Fibroblast of peridontal ligament (primary cell): ENCODE data around the gene SIRPA.

Experiments
- DNase-seq: peaks from one replicate; pipeline ENCODE4 v3.0.0-alpha.2; 2010; ENCODE audit errors: extremely low read depth

SIRPA gene

DNA sequence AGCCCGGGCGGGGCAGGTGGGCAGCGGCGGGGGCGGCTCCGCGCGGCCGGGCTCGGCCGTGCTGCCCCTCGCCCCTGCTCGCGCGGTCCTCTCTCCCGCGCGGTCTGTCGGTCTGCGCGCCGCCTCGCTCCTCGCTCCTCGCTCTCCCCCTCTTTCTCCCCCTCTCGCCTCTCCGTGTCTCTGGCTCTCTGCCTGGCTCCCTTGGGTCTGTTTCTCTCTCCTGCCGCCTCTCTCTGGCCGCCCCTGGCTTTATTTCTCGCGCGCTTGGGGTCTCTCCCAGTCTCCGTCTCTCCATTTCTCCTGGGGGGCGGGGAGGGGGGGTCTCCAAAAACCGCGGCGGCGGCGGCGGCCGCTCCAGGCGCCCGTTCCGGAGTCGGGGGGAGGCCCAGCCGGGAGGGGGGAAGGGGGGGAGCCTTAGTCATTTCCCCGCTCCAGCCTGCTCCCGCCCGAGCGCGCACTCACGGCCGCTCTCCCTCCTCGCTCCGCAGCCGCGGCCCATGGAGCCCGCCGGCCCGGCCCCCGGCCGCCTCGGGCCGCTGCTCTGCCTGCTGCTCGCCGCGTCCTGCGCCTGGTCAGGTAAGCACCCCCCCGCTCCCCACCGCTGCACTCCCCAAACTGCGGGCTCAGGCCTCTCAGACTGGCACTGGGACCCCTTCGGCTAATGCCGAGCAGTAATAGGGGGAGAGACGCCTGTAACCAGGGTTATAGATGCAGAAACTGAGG lies at the start of gene SIRPA:
Gene SIRPA (plus strand): TSS at position 457 of the 723 bp plus-strand sequence. CDS start 41 bp downstream, at position 498.
- peak; percentile 55 for DNase-seq

- DNase-seq, result no peak
These were observed 49.5 kb upstream of the SIRPA start for GRCh38 chr20:1845701-1846100.

DNA sequence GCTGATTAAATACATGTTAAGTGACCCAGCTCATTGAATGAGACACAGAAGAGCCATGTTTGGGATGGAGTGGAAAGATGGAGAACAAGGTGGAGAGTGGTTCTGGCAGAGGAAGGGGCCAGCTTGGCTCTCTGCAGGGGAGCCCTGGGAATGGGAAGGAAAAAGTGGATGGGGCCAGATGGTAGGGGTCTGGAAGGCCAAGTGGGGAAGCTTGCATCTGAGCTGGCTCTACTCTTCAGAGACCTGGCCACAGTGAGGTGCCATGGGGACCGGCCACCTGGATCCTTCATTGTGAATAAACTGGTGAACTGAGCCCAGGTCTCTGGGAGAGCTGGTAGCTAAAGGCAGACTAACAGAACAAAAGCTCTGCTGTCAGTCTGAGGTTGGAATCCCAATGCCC lies 48.9 kb upstream of the SIRPA start:
- no peak for DNase-seq

DNA sequence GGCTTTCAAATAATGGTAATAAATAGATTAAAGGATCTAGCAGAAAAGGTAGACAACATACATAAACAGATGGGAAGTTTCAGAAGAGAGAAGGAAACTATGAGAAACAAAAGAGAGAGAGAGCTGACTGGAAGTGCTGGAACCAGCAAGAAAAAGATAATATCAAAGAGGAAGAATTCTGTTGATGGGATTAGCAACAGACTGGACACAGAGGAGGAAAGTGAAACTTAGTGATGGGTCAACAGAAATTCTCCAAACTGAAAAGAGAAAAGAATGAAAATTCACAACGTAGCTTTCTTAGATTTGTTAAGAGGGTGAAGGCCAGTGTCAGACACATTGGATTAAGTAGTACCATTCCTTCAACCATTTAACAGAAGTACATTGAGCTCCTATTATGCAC lies 48.3 kb upstream of the SIRPA start:
- no peak for DNase-seq

DNA sequence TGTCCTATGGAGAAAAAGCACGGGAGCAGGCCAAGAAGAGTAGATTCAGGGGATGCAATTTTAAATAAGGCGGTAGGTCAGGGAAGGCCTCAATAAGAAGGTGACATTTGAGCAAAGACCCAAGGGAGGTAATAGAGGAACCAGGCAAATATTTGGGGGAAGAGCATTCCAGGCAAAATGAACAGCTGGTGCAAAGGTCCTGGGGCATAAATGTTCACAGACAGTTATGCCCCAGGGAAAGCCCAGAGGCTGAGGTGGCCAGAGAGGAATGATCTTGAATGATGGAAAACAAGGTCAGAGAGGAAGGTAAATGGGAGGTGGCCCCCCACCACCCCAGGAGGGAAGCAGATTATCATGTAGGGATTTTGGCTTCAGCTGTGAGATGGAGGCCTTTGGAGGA lies 47.4 kb upstream of the SIRPA start:
- no peak for DNase-seq

- DNase-seq, result no peak
These were observed 46.8 kb upstream of the SIRPA start for GRCh38 chr20:1848373-1848772.

DNA sequence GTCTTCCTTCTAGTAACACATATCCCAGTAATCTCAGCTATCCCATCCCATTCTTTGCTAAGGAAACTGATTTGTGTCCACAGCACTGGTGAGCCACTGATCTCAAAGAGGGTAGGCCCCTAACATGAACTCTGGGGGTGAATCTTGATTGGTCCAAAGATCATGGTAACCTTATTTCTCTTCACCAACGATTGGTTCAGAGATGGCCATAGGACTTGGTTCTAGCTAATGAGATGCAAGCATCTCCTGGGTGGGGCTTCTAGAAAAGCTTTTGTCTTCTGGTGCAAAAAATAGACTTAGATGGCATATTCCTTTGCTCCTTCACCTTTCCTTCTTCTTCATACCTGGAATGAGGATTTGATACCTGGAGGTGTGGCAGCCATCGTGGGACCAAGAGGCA lies 43.8 kb upstream of the SIRPA start:
- DNase-seq, result no peak

DNA sequence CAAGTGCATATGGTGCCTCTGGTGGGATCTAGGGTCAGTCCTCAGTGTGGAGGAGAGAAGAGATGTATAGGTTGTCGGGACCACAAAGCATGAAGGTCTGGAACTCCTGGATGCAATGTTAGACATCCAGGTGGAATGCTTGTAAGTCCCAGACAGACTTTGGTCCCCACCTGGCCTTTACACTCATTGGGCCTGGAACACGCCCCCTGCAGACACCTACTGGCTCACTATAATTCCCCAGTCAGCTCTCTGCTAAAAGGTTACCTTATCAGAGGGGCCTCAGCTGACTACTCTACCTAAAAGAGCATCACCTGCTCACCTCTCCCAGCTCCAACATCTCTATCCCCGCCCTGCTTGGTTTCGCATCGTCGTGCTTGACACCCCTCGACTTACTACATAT lies 41.7 kb upstream of the SIRPA start:
- no peak for DNase-seq

- DNase-seq, result no peak
These were observed 41.0 kb upstream of the SIRPA start for GRCh38 chr20:1854246-1854645.

DNA sequence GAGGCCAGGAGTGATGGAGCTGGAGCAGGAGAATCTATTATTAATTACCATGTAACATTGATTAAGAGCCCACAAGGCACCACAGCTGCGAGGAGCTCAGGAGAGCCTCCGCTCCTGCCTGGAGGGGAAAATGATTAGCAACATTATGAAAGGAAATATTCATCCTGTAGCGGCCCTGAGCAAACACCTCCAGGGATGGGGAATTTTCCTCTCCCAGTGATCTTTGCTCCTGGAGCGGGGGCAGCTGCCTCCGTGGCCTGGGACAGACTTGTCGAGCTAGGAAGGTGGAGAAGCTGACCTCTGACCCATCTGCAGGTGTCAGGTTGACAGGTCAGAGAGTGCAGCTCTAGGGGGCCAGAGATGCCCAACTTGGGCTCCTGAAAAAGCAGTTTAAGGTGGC lies 40.1 kb upstream of the SIRPA start:
- no peak for DNase-seq

DNA sequence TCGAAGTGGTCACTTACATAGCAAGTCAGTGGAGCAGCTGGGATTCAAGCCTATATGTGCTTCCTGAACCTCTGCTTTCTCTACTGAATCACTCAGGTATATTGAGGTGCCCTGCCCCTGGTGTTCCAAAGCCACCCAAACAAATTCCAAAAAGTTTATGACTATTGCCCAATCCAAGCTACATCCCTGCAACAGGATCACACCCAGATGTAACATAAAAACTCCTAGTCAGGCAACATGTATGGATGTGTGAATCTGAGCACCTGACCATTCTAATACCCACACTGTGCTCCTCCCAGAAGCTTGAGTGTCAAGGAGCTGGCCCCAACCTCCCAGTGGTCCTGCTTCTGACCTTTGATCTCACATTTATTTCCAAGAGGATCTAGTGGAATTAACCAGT lies 39.5 kb upstream of the SIRPA start:
- DNase-seq, result no peak

- peak; percentile 50 for DNase-seq
These were observed 38.8 kb upstream of the SIRPA start for GRCh38 chr20:1856424-1856823.

DNA sequence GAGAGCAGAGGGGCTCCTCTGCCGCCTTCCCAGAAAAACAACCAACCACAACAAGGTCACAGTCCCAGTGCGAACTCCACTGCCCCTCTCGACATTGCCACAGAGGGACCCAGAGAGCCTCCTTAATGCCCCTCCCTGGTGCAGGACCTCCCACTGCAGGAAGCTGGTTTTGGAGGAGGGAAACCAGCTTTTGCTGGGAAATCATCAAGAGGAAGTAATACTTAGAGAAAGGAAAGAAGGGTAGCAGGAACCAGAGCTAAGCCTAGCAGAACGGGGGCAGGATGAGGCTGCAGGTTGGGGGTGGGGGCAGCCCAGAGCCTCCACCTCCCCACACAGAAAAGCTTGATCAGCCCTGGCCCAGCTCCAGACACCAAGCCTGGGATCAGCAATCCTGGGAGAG lies 37.7 kb upstream of the SIRPA start:
- no peak for DNase-seq

DNA sequence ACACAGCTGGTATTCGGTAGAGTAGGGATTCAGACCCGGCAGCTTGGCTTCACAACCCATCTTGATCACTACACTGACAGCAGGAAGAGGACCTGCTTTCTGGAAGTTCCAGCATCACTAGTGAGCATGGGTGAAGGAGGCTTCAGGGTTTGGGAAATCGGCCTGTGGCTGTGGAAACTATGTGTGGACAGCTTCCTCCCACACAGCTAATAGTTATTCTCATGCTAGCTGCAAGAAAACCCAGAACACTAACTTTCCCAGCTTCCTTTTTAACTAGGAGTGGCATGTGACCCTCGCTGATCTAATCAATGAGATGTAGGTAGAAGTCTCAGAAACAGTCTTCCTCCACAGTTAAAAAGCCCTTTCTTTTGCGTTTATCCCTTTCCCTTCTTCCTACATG lies 36.3 kb upstream of the SIRPA start:
- no peak for DNase-seq

DNA sequence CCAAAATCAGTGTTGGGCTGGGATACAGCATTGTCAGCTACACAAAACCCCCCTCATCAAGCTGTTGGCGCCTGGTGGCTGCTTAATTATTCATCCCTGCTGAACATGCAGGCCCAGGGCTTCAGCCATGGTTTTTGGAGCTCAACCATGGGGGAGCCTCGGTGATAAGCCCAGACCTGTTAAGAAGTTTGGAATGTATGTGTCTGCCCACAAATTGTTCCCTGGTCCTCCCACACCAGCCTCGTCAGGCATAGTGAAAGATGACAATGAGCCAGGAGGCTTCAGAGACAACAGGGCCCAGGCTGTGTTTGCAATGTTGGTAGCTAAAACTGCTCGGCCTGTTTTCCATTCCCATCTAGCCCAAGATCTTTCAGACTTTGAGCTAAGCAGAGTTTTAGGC lies 34.8 kb upstream of the SIRPA start:
- no peak for DNase-seq

DNA sequence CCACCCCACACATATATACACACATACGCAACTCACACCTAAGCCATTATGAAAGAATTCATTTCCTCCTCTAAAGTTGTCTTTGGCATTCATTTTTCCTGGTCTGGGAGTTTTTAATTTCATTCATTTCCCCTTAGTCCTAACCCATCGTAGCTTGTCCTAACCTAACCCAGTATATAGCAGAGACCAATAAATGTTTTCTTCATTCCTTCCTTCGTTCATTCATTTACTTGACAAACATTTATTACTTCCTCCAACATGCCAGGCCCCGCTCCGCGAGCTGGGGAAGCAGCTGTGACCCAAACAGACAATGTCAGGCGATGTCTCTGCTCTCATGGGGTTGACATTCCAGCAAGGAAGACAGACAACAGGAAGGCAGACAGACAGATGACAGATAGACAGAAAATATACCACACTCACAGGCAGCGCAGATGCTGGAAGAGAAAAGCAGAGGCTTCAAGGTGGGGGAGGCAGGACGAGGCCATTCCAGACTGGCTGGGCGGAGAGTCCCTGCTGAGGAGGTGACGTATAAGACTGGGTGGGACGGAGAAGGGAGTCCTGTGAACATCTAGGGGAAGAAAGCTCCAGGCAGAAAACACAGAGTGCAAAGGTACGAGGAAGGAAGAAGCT lies 33.7 kb upstream of the SIRPA start:
- DNase-seq, result no peak

DNA sequence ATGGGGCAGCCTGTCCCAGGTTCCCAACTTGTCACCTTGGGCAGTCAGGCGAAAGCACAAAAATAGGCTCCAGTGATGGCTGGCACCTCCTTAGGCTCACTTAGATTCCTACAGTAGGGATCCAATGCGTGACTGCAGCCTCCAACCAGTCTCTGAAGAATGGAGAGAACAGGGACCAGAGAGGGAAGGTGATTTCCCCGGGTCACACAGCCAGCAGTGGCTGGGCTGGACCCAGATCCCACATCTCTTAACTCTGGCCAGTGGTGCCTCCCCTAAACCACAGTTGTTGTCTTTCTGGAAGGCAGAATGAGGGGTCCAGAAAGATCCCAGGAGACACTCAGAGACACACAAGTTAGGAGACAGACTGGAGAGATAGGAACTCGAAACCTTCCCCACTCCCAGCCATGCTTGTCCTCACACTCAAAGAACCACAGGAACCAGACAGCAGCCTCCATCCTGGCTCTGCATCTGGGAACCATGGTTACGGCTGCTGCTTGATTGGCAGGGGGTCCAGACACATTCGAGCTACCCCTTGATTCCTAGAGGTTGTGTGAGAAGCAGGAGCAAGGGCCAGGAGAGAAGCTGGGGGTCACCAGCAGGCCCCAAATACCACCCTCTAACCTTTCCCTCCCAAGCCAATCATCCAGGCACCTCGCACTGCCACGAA lies 33.1 kb upstream of the SIRPA start:
- DNase-seq, result no peak

DNA sequence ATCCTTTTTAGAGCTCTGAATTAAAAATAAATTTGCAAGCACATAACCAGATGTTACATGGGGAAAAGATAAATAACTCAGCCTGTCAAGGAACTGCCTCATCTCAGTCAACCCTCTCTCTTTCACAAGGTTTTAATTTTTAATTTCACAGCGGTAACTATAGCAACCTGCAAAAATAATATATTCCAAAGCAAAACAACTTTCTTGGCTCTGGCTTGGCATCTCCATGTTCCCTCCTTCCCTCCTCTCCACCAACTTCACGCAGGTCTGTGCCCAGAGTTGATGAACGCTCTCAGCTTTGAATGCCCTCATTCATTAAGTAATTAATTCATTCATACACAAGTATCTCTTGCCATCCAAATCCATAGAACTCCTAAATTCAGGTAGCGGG lies 32.5 kb upstream of the SIRPA start:
- DNase-seq, result no peak

GRCh38 chr20:1863296-1863695 lies 31.9 kb upstream of the SIRPA start:
- no peak for DNase-seq

GRCh38 chr20:1866834-1867233 lies 28.4 kb upstream of the SIRPA start:
- DNase-seq, result no peak

DNA sequence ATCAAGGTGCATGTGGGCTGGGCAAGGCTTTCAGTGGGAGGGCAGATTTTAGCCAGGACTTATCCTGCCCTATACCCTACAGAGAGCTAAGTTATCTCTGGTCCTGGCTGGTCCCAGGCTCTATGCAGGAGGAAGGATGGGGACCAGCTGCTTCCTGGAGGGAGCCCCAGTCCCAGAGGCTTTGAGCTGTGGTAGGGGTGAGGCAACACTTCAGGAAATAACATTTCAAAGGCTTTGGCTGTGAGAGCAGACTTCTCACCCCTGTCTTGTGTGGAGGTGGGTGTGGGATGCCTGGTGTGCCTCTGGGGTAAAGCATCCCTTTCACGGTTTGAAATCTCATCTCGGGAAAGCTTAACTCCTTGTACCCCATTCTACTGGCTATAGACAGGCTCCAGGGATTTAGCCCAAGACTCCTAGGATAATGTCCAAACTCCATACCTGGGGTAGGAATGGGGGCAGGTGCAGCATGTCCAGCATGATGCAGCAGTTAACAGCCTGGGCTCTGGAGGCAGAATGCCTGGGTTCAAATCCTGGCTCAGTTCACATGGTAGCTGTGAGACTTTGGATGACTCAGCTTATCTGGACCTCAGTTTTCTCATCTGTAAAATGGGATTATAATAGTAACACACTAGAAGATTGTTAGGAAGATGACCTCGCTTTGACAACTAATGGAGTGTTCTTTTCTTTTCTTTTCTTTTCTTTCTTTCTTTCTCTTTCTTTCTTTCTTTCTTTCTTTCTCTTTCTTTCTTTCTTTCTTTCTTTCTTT lies 27.5 kb upstream of the SIRPA start:
- no peak for DNase-seq

GRCh38 chr20:1868856-1869255 lies 26.4 kb upstream of the SIRPA start:
- no peak for DNase-seq

DNA sequence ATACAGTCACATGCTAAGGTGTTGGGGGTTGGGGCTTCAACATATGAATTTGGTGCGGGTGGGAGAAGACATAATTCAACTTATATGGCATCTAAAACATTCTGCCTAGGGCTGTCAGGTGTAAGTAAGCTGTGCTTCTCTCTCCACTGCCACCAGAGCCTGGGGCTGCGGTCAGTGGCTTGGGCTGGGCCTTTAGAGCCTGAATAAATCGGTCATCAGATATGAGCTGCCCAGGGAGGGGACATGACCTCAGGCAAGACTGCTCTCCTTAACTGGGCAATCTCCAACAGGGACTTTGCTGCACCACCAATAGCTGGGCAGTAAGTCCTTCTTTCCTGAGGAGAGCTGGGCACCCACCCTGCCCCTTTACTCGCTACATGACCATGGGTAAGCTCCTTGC lies 24.9 kb upstream of the SIRPA start:
- DNase-seq, result no peak
